Fibroblast of skin of left quadriceps (primary cell): ENCODE data around the gene IYD.

Experiments
- DNase-seq, 2 experiments: peaks; one replicate each; pipeline ENCODE4 v3.0.0-alpha.2; 2013; ENCODE audit warnings: low read depth in 2 of 2

IYD gene, protein sequence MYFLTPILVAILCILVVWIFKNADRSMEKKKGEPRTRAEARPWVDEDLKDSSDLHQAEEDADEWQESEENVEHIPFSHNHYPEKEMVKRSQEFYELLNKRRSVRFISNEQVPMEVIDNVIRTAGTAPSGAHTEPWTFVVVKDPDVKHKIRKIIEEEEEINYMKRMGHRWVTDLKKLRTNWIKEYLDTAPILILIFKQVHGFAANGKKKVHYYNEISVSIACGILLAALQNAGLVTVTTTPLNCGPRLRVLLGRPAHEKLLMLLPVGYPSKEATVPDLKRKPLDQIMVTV

DNA sequence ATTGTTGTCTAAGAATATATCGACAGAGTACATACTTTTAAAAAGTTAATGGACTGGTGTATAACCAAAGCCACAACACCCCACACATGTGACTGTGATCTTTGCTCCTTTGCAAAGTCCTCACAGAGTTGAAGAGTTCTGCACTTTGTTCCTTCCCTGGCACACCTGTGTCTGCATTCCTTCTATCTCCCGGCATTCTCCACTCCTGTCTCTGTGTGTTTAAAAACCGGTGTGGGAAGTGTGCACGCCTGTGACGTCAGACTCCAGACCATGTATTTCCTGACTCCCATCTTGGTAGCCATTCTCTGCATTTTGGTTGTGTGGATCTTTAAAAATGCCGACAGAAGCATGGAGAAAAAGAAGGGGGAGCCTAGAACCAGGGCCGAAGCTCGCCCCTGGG lies at the start of gene IYD:
IYD (plus strand) TSS at position 251 of the 400 bp plus-strand sequence; CDS start at position 271, 20 bp downstream.
- no peak for DNase-seq

DNA sequence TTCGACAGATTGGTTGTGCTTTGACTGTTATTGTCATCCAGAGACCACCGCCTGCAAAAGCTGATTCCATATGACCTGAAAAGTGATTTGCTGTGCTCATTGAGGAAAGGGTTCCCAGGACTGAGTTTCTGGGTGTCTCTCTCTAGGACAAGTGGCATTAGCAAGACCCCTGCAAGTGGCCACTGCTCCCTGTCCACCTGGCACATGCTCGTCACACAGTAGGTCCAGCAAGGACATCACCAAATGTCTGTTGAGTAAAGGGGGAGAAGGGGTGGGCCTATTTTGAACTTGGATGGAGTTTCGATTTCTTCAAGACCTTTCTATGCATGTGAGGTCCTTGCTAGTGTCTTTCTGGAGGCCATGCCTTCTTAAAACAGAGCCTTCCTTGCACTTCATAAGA lies 48.9 kb upstream of the IYD start:
- no peak for DNase-seq

DNA sequence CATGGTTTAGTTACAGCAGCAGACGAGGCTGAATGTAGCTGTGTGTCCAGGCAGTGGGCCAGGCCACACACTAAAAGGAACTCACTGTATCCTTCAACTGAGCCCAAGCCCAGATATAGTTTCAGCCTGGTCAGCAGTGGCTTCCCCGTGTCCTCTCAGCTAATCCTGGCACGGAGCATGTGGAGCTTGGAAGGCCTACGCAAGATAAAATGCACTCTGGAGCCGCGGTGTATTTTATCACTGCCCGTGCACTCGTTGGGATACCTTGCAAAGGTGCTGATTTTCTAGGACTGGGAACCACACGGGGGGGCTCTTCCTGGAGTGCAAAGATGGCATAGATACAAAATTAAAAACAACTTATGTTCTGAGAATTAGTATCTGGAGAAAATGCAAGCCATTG lies 48.4 kb upstream of the IYD start:
- no peak for DNase-seq

DNA sequence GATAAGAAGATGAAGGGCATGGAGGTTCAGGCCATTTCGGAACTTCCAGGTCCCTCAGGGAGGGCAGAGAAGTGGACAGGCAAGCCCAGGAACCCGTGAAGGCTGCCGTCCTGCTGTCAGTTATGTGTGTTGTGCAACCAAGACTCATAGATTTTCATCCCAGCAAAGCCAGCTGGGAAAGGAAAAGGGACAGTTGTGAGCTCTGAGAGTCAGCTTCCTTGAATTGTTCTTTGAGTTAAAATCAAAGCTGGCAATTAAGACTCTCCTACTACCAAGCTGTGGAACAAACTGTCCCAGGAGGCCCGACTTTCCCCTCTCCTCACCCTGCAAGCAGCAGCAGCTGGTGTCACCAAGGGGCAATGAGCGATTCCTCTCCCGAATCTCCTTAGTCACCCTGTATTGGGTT lies 46.3 kb upstream of the IYD start:
- DNase-seq: no peak

DNA sequence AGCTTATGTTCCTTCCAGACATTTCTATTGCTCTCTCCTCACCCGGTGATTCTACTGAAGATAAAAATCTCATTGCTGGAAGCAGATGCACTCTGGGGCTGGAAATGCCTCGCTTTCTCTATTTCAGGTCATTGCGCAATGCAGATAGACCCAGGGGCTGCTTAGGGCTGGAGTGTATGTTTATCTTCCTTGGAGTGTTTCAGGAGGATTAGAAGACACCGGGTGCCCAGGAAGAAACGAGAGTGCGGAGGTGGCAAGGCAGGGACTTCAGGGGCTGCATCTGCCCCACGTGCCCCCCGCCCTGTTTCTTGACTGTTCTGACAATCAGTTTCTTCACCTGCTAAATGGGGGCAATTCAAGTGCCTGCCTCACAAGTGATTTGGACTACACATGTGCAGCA lies 45.6 kb upstream of the IYD start:
- DNase-seq: no peak

DNA sequence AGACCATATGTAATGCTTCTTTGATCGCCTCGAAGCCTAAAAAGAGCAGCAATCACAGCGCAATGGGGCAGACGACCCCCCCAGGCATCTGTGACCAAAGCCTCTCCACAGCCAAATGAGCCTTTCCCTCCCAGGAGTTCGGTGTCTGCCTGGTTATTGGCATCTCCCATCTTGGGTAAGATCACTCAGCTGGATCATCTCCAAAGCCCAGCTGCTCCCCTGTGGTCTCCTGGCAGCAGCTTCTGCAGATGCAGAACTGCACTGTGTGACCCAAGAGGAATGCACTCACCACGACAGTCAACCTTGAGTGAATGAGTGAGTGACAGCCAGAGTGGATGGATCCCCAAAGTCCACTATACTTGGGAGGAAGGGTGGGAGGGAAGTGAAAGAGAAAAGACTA lies 44.8 kb upstream of the IYD start:
- DNase-seq: no peak

DNA sequence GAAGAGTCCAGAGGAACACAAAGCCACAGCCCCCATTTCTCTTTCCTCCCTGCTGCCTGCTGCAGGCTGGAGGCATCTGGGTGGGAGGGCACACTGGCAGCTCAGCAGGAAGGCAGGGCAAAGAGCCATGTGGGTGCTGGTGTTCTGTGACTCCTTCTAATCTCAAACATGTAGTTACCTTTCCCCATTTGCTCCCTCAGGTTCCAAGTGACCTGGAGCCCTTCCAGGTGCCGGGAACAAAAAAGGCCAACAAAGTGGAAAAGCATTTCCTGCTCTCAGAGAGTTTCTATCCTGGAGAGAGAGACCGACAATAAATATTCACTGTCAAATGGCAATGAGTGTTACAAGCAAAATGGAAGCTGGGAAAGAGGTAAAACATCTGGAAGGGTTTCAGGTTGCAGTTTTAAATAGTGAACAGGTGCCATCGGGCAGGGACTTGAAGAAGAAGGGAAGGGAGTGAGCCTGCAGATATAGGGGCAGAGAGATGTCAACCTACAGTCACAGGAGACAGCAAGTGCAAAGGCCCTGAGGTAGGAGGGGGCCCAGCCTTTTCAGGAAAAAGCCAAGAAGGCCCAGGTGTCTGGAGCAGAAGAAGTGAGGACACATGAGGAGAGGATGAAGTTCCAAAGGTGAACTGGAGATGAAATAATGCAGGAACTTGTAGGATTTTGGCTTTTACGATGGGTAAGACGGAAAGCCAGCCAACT lies 43.6 kb upstream of the IYD start:
- no peak for DNase-seq

DNA sequence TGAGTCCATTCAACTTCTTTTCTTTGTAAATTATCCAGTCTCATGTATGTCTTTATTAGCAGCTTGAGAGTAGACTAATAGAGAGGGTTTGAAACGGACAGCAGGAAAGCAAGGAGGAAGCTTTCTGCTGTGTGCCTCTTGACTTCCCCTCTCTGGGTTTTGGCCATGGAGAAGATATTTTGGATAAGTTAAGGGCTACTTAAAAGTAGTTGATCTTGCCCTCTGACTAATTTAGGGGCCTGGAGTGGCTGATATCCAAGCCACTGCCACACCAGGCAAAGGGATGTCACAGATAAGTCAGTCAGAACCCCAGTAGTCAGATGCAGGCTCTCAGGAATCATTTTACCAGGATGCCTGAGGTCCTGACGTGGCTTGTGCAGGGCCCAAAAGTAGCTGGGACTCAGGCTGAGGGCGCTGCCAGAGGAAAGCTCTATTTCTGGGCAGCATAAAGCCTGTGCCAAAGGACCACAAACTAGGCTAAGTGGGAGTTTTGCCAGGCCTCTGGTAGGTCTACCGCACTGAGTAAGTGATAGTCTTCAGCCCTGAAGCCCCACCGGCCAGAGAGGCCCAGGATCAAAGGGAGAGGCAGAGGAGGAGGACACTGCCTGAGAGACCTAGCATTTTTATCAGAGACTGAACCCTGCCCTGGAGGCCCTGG lies 41.6 kb upstream of the IYD start:
- DNase-seq: no peak

DNA sequence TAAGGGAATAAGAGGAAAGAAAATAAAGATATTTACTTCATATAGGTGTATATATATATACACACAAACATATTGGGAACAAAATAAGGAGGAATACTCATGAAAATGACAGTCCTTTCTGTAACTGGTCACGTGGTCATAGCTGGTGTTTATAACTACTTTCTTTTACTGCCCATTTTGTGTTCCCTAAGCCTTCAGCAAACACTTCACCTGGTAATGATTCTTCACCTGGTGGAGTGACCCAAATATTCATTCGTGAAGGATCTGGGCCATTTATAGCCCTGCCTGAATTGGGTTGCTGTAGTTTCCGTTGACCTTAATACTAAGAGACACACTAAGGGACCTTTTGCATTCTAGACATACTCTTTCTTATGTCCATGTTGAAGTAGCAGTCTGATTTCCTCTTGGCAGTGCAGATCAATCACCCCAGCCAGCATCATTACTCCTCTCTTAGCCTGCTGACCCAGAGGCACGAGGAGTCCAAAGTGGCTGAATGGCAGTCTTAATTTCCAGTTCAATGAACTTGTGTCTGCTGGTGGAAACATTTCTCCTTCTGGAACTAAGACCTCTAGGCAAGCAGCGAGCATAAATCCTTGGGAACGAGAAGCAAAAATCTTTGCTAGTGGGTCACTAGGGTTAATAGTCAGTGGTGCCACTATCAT lies 39.9 kb upstream of the IYD start:
- DNase-seq: no peak

DNA sequence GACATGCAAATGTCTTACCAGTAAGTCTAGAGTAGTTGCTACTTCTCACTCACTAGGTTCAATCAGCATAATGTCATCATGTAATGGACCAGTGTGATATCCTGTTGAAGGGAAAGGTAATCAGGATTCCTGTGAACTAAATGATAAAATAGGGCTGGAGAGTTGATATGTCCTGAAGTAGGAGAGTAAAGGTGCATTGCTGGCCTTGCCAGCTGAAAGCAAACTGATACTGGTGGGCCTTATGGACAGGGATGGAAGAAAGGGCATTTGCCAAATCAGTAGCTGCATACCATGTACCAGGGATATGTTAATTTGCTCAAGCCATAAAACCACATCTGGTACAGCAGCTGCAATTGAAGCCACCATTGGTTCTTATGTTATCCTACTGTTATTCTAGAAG lies 37.5 kb upstream of the IYD start:
- no peak for DNase-seq

DNA sequence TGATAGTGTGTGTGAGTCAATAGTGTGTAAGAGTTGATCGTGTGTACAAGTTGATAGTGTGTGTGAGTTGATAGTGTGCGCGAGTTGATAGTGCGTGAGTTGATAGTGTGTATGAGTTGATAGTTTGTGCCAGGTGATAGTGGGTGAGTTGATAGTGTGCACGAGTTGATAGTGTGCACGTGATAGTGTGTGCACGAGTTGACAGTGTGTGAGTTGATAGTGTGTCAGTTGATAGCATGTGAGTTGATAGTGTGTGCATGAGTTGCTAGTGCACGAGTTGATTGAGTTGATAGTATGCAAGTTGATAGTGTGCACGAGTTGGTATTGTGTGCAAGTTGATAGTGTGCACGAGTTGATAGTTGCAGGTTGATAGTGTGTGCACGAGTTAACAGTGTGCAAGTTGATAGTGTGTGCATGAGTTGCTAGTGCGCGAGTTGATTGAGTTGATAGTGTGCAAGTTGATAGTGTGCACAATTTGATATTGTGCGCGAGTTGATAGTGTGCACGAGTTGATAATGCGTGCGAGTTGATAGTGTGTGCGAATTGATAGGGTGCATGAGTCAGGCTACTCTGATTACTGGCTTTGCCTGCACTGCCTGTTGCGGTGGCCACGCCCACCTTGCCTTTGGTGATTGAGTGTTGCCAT lies 35.8 kb upstream of the IYD start:
- DNase-seq: no peak

DNA sequence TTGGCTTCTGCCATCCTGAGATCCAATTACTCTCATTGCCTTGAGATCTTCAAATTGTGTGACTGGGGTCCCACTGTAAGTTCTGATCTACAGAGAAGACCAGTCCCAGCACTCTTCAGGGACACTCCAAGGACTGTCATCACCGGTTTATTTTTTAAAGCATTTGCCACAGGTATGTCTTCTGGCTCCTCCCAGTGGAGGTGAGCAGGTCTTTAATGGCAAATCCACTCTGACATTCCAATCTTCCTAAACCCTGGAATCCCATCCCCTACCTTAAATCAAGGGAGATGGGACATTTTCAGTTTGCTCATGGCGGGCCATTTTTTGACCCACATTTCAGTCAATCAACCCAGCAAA lies 35.2 kb upstream of the IYD start:
- no peak for DNase-seq

DNA sequence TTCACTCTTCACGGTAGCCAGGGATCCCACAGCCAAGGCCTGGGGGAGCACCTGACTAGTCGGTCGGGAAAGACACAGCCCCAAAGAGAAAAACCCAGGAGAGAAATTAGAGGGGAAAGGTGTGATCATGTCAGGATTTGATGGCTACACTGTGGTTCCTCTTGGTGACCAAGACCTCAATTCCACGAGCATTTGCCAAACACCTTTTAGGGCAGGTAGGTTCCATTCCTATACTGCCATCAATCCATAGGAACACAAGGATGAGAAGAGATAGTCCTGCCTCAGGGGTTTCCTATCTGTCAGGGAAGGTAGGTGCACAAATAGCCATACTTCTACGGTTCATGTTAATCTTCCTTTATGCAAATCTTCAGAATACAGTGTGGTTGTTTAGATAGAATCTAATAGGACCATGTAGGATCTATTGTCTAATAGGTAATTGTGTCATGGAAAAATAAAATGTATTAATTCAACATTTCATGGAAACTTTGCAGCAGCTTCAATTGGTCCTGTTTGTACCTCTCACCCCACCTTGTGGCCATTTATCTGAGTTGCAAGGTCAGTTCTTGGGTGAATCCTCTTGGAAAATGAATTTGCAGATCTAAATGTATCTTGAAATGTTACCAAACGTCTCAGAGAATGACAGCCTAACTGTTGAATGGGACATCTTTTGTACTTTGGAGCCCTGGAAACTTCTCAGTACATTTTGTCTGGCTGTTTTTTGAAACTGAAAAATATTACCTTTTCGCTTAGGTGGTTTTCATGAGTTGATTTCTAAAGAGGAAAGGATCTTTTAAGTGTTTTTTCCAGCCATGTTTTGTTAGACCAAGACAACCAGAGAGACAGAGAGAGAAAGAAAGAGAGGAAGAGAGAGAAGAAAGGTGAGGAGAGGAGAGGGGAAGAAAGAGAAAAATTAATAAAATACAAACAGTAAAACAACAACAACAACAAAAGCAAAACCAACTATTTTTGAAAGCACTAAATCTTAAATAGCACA lies 33.7 kb upstream of the IYD start:
- DNase-seq: peak; percentile 42 to 45

DNA sequence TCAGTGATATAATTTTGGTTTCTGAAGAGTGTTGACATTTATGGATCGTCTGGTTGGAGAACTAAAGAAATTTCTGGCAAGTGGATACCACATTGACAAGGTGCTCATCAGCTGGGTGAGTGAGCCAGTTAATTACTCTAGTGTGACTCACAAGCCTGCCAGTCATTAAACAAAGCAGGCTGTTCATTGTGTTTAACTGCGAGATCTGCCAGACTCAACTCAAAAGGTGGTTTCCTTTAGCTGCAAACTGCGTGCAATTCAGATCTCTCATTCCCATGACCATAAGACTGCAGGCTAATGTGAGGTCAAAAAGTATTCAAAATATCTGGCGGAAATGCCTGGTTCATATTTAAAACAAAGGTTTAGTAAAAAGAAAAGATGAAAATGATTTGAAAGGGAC lies 32.5 kb upstream of the IYD start:
- peak; percentile 21 to 24 for DNase-seq

DNA sequence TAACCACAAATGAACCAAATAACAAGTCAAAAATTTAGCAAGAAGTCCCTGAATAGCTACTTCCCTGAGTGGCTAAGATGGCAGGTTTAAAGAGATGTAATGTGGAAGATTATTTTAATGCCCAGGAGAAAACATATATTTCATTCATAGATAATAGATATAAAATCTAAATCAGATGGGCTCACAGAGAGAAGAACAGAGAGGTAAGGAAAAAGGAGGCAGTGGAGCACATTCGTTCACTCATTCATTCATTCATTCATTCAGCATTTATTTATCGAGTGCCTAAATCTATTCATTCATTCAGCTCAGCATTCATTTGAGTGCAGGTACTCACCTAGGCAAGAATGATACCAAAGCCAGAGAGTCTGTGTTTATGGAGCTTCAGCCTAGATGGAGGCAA lies 32.1 kb upstream of the IYD start:
- no peak for DNase-seq

DNA sequence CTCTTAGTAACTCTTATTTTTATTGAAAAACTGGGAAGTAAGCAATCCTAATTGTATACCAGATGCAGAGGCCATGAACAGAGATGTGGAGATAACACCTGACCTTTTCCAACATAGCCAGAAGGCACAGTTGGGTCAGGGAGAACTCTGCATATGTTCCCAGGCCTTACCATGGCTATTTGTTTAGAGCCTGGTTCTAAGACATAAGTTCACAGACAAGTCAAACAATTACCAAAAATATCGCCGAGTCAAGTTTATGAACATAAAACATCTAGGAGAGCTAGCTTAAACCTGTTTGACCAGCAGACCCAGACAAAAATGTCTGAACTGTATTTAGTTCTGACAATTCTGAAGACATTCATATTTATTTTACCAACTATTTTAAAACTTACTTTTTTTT lies 26.7 kb upstream of the IYD start:
- DNase-seq: no peak

DNA sequence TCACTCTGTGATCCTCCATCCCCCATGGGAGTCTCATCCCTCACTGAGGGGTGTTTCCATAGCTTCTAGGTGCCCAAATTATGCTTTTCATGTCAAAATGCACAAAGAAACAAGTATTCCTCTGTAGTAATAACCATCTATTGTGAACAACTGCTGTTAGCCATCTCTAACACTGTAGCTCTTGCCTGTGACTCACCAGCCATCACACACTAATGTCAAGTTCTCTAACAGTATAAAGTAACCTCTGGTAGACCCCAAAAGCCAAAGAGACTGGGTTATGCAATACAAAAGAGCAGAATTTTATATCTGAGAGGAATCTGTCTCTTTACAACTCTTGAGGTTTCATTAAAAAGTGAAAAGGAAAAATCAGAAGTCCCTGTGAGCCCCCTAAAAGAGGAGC lies 25.4 kb upstream of the IYD start:
- peak; percentile 8 to 15 for DNase-seq

DNA sequence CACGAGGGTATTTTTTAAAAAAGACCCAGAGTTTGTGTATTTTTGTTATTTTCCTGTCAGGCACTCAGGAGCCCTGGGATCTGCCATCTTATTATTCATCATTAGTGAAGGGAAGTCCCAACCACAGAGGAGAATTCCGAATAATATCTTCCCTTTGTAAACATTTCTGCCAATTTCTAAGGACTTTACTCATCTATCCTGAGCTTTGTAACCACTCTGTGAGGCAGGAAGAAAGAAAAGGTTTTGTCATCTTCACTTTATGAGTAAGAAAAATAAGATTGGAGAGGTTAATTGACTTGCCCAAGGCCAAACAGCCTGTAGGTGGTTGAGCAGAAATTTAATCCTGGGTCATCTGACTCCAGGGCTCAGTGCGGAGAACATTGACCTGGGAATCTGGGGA lies 23.0 kb upstream of the IYD start:
- DNase-seq: no peak

DNA sequence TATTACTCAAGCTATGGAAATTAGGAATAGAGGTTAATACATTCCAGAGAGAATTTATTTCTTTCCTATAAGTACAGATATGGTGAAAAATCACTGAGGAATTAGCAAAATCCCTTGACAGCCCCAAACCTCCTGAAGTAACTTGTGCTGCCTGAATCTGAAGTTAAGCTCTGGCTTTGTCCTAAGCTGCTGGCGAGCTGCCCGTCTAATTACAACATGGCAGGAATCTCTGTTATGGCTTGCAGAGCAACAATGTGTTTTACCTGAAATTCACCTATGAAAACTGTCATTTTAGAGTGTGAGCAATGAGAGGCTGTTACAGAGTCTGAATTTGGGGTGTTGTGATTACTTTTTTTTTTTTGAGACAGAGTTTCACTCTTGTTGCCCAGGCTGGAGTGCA lies 22.5 kb upstream of the IYD start:
- peak in 1 of 2 experiments; percentile 8 for DNase-seq

DNA sequence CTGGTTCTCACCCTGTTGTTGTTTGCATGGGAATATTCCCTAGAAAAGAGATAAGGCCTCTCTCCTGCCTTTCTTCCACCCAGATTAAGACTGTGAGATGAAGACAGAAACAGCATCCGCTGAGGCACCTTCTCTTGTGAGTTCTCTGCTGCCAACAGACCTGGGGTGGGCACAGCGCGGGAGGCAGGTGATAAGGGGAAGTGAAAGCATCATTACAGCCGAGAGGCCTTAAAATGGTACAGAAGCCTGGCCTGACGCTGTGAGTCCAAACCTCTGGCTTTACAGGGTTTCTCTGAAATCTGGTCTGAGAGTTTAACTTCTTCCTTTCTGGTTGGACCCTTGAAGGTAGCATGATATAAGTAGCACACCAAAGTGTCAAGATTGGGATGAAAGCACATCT lies 21.0 kb upstream of the IYD start:
- DNase-seq: no peak

DNA sequence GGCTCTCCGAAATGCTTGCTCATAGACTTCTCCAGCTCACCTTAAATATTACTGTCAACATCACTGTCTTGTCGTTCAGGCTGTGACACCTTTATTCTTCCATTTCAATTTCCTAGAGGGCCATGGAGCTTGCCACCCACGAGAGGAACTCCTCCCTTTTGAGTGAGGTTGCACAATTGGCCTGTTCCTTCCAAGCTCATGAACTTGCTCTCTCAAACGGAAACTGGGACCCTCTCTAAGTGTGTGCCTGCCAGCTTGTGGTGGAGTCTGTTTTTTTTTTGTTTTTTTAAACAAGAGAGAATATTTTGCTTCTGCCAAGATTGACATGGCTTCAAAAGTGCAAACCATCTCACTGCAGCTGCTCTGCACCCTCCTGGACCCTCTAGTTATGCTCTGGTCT lies 19.3 kb upstream of the IYD start:
- no peak for DNase-seq
